Daoy (cell line): ENCODE data around the gene REXO5. TPM values are rescaled to one million over a fixed set of nuclear protein-coding genes. Genes with fewer than 3 reads are reported as not detected.
"Not testable (repeated sequence)": the region's sequence is repeated elsewhere in the genome, so short reads cannot be mapped to it uniquely, and the experiment has no call there.

ENCODE experiments used
- DNase-seq: peaks from one replicate; pipeline ENCODE4 v3.0.0-alpha.2; 2015; ENCODE audit warnings: low read depth
- total RNA-seq: library from RNA; depleted of rRNA; stranded (reverse); fragments of >200 nt; shearing (Covaris generic); gene quantifications from 2 replicates; pipeline ENCODE4 v1.2.3, GENCODE V29; 2014

Gene REXO5
- total RNA-seq, 1 experiment from 2014 or later, result 17.3 TPM

DNA sequence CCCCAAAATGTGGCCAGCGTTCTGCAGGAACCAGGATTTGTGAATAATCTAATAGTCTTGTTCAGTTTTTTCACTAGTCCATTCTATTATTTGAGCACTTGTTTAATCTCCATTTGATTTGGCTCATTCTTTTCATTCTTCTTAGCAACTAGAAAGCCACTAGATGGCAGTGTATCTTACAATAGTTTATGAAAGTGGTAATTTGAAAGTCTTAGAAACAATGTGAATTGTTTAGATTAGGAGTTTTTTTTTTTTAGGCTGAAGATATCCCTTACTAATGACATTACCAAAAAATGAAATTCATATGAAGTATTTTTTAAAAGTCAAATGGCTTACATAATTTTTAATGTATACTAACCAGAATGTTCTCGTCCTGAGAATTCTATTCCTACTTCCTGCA lies 6.7 kb upstream of the REXO5 start:
- DNase-seq, result no peak

DNA sequence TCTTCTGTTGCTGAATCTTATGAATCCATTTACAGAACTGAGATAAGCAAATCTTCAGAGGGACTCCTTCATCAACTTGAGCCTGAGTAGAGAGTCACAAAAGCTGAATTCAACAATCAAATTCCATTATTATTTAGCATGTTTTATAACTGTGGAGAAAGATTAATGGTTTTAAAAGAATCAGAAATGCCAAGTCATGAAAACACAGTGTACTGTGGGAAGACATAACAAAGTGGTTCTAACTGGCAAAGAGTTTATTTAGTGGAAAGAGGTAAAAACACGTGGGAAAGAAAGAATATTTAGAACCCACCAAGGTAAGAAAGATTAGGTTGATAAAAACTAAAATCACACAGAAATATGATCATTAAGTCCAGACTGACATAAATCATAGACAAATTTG lies 5.0 kb upstream of the REXO5 start:
- no peak for DNase-seq

DNA sequence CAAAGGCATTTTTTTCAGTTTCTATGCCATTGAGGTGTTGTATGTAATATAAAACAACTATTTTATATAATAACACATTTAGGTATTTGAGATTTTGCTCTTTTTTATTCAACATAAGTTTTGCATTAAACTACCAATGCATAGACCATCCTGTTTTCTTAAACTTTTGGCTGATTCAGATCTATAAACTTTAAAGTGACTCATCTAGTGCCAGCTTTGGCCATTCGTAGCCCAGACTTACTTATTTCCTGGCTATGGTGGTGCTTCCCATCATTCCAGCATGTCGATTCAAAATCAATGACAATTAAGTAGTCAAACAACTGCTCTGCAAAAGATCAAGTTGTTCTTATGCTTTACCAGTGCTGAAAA lies 3.2 kb upstream of the REXO5 start:
- DNase-seq, result no peak

DNA sequence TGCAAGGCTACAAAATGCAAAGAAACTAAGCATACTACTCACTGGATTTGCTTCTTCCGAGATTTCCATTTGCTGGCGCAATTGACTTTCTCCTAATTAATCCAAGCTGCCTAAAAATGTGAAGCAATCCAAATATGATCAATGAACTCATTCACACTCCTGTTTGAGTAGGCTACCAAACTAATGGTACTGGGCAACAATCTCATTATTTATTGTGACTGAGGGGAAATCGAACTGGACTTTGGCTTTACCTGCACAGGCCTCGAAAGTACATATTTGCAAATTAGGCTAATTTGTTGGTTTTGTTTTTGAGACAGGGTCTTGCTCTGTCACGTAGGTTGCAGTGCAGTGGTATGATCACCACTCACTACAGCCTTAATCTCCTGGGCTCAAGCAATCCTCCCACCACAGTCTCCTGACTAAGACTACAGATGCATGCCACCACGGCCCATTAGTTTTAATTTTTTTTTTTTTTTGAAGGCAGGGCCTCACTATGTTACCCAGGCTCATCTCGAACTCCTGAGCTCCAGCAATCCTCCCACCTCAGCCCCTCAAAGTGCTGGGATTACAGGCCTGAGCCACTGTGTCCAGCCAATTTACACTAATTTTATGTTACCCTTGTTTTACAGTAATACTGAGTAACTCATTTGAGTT lies 2.6 kb upstream of the REXO5 start:
- no peak for DNase-seq

DNA sequence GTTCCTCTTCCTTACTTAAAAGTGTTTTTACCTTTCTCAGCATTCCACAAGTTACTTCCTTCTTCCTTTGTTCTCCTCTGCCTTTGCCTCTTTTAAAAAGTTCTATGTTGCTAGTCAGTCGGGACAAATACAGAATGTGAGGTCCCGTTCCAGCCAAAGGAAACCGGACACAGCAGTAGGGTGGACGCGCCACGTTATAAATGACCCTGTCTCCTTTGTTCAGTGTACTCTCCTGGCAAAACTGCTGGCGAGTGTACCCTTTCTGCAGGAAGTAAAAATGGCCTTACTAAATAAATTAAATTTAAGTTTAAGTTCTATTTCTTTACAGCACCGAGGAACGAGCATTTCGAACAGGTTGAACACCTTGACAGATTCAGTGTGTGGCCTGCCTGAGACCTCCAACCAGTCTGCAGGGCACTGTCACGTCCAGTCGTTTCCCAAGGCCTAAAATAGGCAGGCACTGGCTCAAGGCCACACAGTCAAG lies 601 bp upstream of the REXO5 start:
- not testable (repeated sequence) for DNase-seq

DNA sequence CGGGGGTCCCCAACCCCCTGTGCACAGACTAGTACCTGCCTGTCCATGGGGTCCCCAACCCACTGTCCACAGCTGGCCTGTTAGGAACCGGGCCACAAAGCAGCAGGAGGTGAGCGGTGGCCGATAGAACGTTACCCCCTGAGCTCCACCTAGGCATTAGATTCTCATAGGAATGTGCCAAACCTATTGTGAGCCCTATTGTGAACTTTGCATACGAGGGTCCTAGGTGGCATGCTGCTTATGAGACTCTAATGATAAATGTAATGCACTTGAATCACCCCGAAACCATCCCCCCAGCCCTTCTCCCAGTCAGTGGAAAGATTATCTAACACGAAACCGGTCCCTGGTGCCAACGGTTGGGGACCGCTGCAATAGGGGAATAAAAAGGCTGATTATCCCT lies 1.5 kb downstream of the REXO5 start:
- DNase-seq, result no peak

DNA sequence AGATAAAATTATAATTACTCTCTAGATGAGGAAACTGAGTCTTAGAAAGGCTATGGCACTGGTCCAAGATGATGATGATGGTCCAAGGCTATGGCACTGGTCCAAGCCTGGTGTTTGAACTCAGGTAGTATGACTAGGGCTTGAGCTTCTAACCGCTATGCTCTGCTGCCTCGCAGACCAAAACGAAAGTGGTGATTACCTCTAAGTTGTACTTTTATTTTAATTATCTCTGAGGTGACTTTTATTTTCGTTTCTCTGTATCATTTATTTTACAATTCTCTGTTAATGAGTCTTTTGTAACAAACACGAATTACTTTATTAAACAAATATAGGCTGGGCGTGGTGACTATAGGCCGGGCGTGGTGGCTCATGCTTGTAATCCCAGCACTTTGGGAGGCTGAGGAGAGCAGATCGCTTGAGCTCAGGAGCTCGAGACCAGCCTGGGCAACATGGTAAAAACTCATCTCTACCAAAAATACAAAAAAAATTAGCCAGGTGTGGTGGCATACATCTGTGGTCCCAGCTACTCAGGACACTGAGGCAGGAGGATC lies 5.6 kb downstream of the REXO5 start:
- no peak for DNase-seq

DNA sequence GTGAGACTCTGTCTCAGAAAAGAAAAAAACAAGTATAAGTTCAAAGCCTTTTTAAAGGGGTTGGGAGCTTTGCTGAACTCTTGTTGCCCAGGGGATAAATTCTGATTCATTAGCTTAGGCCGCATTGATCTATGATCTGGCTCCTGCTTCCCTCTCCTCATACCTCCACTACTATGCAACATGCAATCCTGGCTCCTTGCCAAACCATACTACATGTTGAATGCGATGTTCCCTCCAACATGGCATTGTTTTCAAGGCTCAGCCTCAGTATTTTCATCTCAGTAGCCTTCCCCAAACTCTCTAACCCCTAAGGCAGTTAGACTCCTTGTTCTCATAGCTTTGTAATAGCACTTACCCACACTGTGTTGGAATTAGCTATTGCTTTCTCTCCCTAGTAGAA lies 6.2 kb downstream of the REXO5 start:
- DNase-seq, result no peak

DNA sequence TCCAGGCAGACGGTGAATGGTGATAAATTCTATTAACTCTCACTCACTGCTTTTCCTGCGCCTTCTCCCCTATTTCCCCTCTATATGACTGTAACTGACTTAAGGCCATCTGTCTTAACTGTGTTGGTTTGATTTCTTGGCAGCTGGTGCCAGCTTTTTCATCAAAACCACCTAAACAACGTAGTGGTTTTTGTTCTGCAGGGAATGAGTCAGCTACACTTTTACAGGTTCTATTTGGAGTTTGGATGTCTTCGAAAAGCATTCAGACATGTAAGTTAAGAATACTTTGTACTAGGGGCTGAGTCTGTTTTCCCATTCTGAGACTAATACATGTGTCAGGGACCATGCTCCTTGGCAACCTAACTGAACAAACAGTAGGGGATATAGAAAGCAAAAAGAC lies 8.5 kb downstream of the REXO5 start:
- DNase-seq, result no peak

DNA sequence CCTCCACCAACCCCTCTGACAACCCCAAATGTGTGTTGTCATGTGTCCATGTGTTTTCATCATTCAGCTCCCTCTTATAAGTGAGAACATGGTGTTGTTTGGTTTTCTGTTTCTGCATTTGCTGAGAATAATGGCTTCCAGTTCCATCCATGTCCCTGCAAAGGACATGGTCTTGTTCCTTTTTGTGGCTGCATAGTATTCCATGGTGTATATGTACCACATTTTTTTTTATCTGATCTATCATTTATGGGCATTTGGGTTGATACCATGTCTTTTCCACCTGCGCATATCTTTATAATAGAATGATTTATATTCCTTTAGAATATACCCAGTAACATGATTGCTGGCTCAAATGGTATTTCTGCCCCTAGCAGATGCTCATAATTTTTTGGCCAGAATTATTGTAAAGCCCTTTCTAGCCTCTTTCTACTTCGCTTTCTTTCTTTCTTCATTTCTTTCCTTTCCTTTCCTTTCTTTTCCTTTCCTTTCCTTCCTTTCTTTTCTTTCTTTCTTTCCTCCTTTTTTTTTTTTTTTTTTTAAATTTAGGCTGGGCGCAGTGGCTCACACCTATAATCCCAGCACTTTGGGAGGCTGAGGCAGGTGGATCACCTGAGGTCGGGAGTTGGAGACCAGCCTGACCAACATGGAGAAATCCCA lies 12.7 kb downstream of the REXO5 start:
- DNase-seq, result no peak

DNA sequence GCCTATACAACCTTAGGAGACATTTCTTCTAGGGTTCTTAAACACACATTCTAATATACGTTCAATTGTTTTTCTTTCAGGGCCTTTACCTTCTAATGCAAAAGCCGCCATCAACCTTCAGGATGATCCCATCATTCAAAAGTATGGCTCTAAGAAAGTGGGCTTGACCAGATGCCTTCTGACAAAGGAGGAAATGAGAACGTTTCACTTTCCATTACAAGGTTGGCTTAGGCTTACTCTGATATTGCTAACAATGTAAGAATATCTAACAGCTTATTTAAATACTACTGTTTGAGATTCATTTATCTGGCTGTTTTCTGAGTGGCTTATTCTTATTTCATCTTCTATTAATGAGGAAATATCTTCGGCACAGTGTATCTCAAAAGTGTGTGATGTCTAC lies 15.4 kb downstream of the REXO5 start:
- DNase-seq, result no peak

DNA sequence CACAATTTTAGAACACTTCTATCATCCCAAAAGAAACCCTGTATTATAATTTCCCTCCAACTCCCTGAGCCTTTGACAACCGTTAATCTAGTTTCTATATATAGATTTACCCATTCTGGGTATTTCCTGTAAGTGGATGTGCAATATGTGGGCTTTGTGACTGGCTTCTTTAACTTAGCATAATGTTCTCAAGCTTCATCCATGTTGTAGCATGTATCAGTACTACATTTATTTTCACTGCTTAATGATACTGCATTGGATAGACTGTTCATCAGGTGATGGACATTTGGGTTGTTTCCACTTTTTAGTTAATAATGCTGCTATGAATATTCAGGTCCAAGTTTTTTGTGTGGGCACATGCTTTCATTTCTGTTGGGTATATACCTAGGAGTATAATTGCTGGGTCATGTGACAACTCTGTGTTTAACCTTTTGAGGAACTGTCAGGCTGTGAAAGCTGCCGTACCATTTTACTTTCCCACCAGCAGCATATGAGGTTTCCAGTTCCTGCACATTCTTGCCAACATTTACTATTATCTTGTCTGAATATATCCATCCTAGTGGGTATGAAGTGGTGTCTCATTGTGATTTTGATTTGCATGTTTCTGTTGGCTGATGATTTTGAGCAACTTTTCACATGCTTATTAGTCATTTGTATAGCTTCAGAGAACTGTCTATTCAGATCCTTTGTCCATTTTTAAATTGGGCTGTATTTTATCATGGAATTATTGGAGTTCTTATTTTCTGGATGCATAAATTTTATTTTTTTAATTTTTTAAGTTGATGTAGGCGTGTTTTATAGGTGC lies 16.4 kb downstream of the REXO5 start:
- DNase-seq, result no peak

DNA sequence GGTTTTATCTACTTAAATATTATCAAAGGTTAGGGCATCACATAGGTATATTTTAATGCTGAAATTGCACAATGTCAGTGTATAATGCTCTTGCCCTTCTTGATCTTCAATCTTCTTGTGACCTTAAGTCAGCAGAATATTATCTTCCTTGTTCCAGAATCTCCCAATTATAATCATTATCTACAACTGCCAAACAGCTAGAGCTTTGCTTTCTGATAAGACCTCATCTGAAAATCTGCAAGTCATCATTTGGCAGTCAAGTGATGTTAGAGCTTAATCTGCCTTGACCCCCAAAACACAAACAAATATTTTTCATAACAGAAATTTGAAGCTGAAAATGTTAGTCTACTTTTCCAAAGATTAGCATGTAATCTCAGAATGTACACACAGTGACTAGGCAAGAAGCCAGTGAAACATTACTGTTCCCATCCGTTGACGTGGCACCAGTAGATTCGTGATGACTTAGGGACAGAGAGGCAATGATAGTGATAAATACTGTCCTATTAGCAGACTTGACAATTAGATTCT lies 19.8 kb downstream of the REXO5 start:
- DNase-seq, result no peak

DNA sequence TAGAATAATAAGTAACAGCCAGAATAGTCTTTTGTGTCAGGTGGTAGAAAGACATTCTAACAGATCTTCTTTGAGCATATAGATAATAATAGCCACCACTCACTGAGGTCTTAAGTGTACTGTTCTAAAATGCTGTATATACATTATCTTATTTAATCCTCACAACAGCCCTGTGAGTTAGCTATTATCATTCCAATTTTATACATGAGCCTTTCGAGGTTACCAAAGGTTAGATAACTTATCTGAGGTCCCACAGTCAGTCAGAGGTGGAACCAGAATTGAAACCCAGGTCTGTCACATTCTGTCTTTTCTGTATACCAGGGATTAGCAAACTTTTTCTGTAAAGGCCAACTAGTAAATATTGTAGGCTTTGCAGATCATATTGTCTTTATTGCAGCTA lies 23.2 kb downstream of the REXO5 start:
- DNase-seq, result no peak

DNA sequence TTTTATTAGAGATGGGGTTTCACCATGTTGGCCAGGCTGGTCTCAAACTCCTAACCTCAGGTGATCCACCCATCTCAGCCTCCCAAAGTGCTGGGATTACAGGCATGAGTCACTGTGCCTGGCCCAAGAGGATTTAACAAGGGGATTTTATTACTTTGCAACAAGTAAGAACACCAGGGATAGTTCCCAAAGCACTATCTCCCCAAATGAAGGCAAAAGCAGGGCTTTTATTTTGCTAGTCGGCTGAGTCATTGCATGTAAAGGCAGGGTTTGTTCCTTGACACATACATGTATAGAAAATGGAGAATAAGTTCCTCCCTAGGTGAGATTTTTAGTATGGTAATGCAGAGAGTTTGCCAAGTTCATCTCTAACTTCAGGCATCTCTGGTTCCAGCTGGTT lies 24.0 kb downstream of the REXO5 start:
- no peak for DNase-seq

DNA sequence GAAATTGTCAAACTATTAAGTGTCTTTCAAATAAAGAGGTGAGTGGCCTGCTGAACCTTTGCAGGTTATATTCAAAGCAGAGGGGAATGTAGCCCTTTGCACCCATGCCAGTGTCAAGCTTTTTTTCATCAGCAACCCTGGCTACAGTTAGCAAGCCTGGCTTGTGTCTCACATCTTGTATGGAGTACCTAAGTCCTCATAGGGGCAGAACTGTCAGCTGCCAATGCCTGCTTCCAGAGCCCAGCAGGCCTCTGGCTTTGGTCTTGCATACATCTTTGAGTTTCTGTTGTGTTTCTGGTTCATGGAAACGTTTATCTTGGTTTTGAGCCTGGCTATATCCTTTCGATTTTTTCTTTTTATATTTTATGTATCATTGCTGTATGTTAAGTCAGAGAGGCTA lies 26.8 kb downstream of the REXO5 start:
- DNase-seq, result no peak

DNA sequence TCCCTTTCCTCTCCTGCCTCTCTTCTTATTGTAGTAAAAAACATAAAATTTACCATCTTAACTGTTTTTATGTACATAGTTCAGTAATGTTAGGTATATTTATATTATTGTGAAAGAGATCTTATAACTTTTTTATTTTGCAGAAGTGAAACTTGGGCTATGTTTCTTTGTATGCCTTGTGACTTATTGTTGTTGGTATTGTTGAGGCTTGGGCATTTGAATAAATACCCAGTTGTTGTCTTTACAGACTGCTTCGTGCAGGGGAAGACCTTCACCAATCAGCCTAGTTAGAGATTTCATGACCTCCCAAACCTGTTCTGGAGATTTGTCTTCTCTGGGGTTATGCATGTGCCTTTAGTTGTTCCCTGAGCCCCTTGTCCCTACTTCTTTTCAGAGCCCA lies 31.9 kb downstream of the REXO5 start:
- no peak for DNase-seq

DNA sequence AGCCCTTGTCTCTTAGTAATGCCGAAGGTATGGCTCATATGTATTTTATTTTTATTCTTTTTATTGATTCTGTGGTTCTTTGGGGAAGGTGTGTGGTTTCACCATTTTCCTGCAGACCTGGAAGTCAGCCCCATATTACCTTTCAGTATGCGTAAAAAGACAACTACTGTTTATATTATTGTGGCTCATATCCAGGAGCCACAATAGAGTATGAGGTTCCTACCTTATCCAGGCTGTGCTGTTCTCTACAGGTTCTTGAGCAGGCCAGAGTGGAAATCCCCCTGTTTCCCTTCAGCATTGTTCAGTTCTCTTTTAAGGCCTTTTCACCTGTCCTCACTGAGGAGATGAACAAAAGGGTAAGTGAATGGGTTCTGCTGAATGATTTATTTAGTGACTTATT lies 33.2 kb downstream of the REXO5 start:
- DNase-seq, result no peak

DNA sequence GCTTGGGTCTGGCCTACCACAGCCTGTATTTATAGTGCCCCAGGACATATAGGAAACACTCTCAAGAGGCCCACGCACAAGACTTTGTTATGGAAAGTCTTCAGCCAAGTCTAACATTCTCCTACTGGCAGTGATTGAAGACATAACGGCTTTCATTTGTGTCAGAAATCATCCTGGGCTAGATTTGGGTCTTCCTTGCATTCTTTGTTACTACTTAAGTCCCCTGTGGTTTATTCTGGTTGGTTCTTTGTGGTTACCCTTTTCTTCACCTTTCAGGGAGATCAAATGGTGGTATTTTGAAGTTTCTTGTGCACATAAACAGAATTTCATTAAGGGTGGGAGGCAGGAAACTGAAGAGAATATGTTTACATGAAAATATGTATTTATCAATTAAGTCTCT lies 37.7 kb downstream of the REXO5 start:
- DNase-seq, result no peak

DNA sequence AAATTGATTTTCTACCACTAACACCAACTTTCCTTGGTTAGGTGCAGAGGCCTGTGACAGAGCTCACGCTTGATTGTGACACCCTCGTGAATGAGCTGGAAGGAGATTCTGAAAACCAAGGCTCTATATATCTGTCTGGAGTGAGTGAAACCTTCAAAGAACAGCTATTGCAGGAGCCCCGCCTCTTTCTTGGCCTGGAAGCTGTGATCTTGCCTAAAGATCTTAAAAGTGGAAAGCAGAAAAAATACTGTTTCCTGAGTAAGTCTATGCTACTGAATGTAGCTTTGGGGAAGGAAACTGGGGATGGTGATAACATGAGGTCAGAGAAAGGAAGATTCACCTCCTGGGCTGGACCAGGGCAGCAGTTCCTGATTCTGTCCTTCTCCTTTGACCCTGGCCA lies 38.3 kb downstream of the REXO5 start:
- DNase-seq, result no peak

DNA sequence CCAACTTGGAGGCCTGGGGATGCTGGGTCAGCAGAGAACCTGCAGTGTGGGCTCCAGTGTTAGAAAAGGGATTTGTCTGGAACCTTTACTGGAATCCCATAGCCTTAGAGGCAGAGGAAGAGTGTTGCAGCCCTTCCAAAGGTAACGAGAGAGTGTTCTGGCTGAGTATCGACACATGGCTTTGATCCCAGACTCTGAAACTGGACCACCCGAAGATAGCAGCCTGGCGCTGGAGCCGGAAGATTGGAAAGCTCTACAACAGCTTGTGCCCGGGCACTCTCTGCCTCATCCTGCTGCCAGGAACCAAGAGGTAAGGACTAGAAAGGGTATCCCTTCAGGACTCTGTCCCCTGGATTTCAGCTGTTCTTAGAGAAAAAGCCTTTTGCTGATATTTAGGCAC lies 39.7 kb downstream of the REXO5 start:
- DNase-seq, result no peak

DNA sequence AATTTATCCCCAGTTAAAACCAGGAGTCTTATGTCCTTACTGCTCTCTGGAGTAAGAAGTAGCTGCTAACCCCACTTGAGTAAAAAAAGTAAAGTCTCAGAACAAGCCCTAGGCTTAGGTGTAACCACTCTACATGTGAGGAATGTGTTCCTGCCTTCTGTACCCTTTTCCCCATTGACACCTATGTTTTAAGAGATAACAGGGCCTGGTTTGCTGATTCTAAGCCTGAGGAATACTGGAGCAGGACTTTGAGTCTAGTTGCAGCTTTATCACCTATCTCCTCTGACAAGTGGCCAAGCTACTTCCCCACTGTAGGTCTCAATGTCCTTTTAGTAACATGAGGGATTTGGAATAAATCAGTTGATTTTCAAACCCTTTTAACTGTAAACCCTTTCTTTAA lies 40.2 kb downstream of the REXO5 start:
- DNase-seq, result no peak

DNA sequence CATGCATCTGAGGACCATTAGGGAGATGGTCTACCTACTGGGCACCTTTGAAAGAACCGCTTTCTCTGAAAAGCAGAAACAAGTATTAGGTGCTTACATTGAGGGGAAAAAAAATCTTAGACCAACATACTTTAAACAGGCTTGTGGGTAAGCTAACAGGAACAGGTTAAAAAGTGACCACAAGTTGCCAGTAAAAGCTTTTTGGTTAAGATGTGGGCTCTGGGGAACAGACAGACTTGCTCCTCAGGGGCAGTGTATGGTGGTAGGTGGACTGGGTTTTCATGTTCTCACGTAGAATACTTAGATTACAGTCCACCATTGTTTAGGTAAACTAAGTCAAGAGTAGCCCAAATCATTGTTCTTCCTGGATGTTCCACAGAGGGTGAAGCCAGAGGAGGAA lies 41.2 kb downstream of the REXO5 start:
- DNase-seq, result no peak
